Measurements from ENCODE around the gene GNG7. TPM values are rescaled to one million over a fixed set of nuclear protein-coding genes. Genes with fewer than 3 reads are reported as not detected.
"Not testable (repeated sequence)": the region's sequence is repeated elsewhere in the genome, so short reads cannot be mapped to it uniquely, and the experiment has no call there.

Gene GNG7
- total RNA-seq, 1 experiment from 2014 or later = 9.6 TPM

- TF ChIP-seq CTCF (IDR thresholded peaks at IDR 0.05) = no peak
- TF ChIP-seq ZNF281 (CRISPR knock-in tag; IDR thresholded peaks at IDR 0.05) = no peak
- TF ChIP-seq IRF1 (CRISPR knock-in tag; IDR thresholded peaks at IDR 0.05) = no peak
Observed at GRCh38 chr19:2652504-2653099, 49.9 kb downstream of the GNG7 start (continued).

- H3K9me3 Mint-ChIP-seq; H3K27ac Mint-ChIP-seq; H3K27me3 Mint-ChIP-seq (ENCODE audit: low read depth); DNase-seq (ENCODE audit: low spot score); H3K4me1 Mint-ChIP-seq; POLR2A ChIA-PET; ATAC-seq; H3K4me3 Mint-ChIP-seq; H3K36me3 Mint-ChIP-seq: not testable (repeated sequence)
- CTCF ChIA-PET = interaction anchor here (1.1 to 1.2 kb wide), 2 partner anchors 10 to 14 kb away, joined by 3 to 5 read pairs; no protein-coding TSS in a partner anchor
Observed at GRCh38 chr19:2651002-2651733, 51.3 kb downstream of the GNG7 start.

GRCh38 chr19:2650515-2650914, 52.0 kb downstream of the GNG7 start:
- DNase-seq (ENCODE audit: low spot score) (no peak), ATAC-seq (no peak)
- Mint-ChIP-seq H3K9me3 (no peaks in the 10 kb centered on the region), H3K4me3 (no peak overlapping the region), H3K4me1 (peaks cover 9% of the 10 kb centered on the region), H3K27me3 (ENCODE audit: low read depth) (no peaks in the 10 kb centered on the region), H3K36me3 (no peaks in the 10 kb centered on the region), H3K27ac (no peak overlapping the region)
- ChIA-PET CTCF (interaction anchor here (1.1 to 1.2 kb wide), 2 partner anchors 11 to 14 kb away, joined by 3 to 5 read pairs; no protein-coding TSS in a partner anchor), POLR2A (no interaction called here)
- no peak for TF ChIP-seq TEAD1 (CRISPR knock-in tag; IDR thresholded peaks at IDR 0.05)
- no peak for TF ChIP-seq JAZF1 (CRISPR knock-in tag; IDR thresholded peaks at IDR 0.05)
- no peak for TF ChIP-seq ETV6 (CRISPR knock-in tag; IDR thresholded peaks at IDR 0.05)
- TF ChIP-seq NR2C2 (CRISPR knock-in tag; IDR thresholded peaks at IDR 0.05) = no peak
- TF ChIP-seq CREB1 (CRISPR knock-in tag; IDR thresholded peaks at IDR 0.05) = no peak
- TF ChIP-seq ZBTB21 (CRISPR knock-in tag; IDR thresholded peaks at IDR 0.05; ENCODE audit: borderline replicate concordance) = no peak
- no peak for TF ChIP-seq HMGA2 (CRISPR knock-in tag; IDR thresholded peaks at IDR 0.05)
- TF ChIP-seq FOXP1 (CRISPR knock-in tag; IDR thresholded peaks at IDR 0.05; ENCODE audit: borderline replicate concordance) = no peak
- no peak for TF ChIP-seq FOXK1 (CRISPR knock-in tag; IDR thresholded peaks at IDR 0.05)
- no peak for TF ChIP-seq PRDM15 (CRISPR knock-in tag; IDR thresholded peaks at IDR 0.05)
- TF ChIP-seq MAX (CRISPR knock-in tag; IDR thresholded peaks at IDR 0.05) = no peak
- TF ChIP-seq NFE2L1 (CRISPR knock-in tag; IDR thresholded peaks at IDR 0.05) = no peak
- TF ChIP-seq SMAD3 (CRISPR knock-in tag; IDR thresholded peaks at IDR 0.05; ENCODE audit: borderline replicate concordance) = no peak
- TF ChIP-seq AFF4 (CRISPR knock-in tag; IDR thresholded peaks at IDR 0.05; ENCODE audit: borderline replicate concordance) = no peak
- no peak for TF ChIP-seq IRF2 (CRISPR knock-in tag; IDR thresholded peaks at IDR 0.05; ENCODE audit: borderline replicate concordance, low read depth)

Measured in WTC11 (cell line).